ENCODE measurements around the gene TOGARAM2. TPM values are rescaled to one million over a fixed set of nuclear protein-coding genes. Genes with fewer than 3 reads are reported as not detected.

The TOGARAM2 gene
- total and polyA plus RNA-seq, 4 donors = 1.3 to 10.6 (median 8.4) TPM

- 46% methylated on average over 3 of the region's 6 CpGs for whole genome bisulfite sequencing (ENCODE audit: insufficient coverage)
- Histone ChIP-seq H3K9me3 (ENCODE audit: control insufficient read depth, insufficient read depth, low read length) (no peaks in the 10 kb centered on the region), H3K36me3 (ENCODE audit: control insufficient read depth, insufficient read depth, low read length) (no peaks in the 10 kb centered on the region), H3K4me3 (ENCODE audit: low read depth, low read length) (no peak overlapping the region), H3K4me1 (ENCODE audit: control insufficient read depth, insufficient read depth, low read length) (no peaks in the 10 kb centered on the region), H3K27ac (ENCODE audit: low read depth, low read length) (no peak overlapping the region), H3K27me3 (ENCODE audit: control insufficient read depth, insufficient read depth, low read length) (no peaks in the 10 kb centered on the region)
- peak in 1 of 6 donors; percentile 4 for DNase-seq (ENCODE audit: low read depth in 4 of 6, low spot score in 6 of 6)
Measured at GRCh38 chr2:29097569-29097968, 116.5 kb downstream of the TOGARAM2 start.

- H3K27me3 ChIP-seq (ENCODE audit: control insufficient read depth, insufficient read depth, low read length) = no peaks in the 10 kb centered on the region
- no peaks in the 10 kb centered on the region for H3K4me1 ChIP-seq (ENCODE audit: control insufficient read depth, insufficient read depth, low read length)
- H3K27ac ChIP-seq (ENCODE audit: low read depth, low read length) = no peak overlapping the region
- no peaks in the 10 kb centered on the region for H3K36me3 ChIP-seq (ENCODE audit: control insufficient read depth, insufficient read depth, low read length)
- WGBS (ENCODE audit: insufficient coverage) = 100% methylated on average over 1 of the region's 1 CpG
- DNase-seq (ENCODE audit: low read depth in 4 of 6, low spot score in 6 of 6) = no peak
- no peak overlapping the region for H3K4me3 ChIP-seq (ENCODE audit: low read depth, low read length)
- no peaks in the 10 kb centered on the region for H3K9me3 ChIP-seq (ENCODE audit: control insufficient read depth, insufficient read depth, low read length)
Measured at GRCh38 chr2:29100564-29100963, 119.5 kb downstream of the TOGARAM2 start.

Small RNA genes lying within 50 kb of the gene (small RNA-seq; reads per million reads assigned to genes)
- not detected for gene RF00019 (ENCODE audit: low replicate concordance)

Other genes with a start within 250 kb of the TOGARAM2 start
- gene PPP1CB, start 229.5 kb upstream of the TOGARAM2 start, total RNA-seq = 100 to 1,000 TPM; 161 to 324 TPM
- gene PPP1CB, start 229.5 kb upstream of the TOGARAM2 start, polyA plus RNA-seq (ENCODE audit: insufficient read length in 2 of 2) = 100 to 1,000 TPM; 149 to 196 TPM
- gene SPDYA, start 170.5 kb upstream of the TOGARAM2 start, total RNA-seq = 1 to 10 TPM; 1.5 to 2.3 TPM
- gene SPDYA, start 170.5 kb upstream of the TOGARAM2 start, polyA plus RNA-seq (ENCODE audit: insufficient read length in 2 of 2) = 1 to 10 TPM; 1.4 to 3.7 TPM
- 10 to 100 TPM; 16.9 to 22.3 TPM for gene TRMT61B, start 111.0 kb upstream of the TOGARAM2 start, total RNA-seq
- gene TRMT61B, start 111.0 kb upstream of the TOGARAM2 start, polyA plus RNA-seq (ENCODE audit: insufficient read length in 2 of 2) = 10 to 100 TPM; 23.5 to 24.5 TPM
- gene WDR43, start 86.6 kb upstream of the TOGARAM2 start, total RNA-seq = 10 to 100 TPM; 39.0 to 42.7 TPM
- gene WDR43, start 86.6 kb upstream of the TOGARAM2 start, polyA plus RNA-seq (ENCODE audit: insufficient read length in 2 of 2) = 10 to 100 TPM; 19.7 to 19.9 TPM
- gene PCARE, start 93.2 kb downstream of the TOGARAM2 start, total RNA-seq = under 1 TPM in 1 of 2 donors, not detected in 1; 0.06 TPM
- gene PCARE, start 93.2 kb downstream of the TOGARAM2 start, polyA plus RNA-seq (ENCODE audit: insufficient read length in 2 of 2) = not detected
- gene CLIP4, start 134.1 kb downstream of the TOGARAM2 start, total RNA-seq = 10 to 100 TPM; 23.7 to 45.0 TPM
- gene CLIP4, start 134.1 kb downstream of the TOGARAM2 start, polyA plus RNA-seq (ENCODE audit: insufficient read length in 2 of 2) = 10 to 100 TPM; 14.4 to 16.0 TPM

Measured in spinal cord (tissue), 10 donors.